ENCODE measurements around the gene ITGAL.

ITGAL gene

GRCh38 chr16:30481381-30481780 is 8.8 kb downstream of the ITGAL start:
- DNase-seq (ENCODE audit: low read depth): no peak
- no peak for TF ChIP-seq POLR2A (IDR thresholded peaks at IDR 0.05; ENCODE audit: extremely low read depth, insufficient read length)
- peak; percentile 63; the same call in 1 of the 2 replicates for TF ChIP-seq MAX (IDR thresholded peaks at IDR 0.05; ENCODE audit: low read depth, low read length)
- no peak for TF ChIP-seq MYC (IDR thresholded peaks at IDR 0.05; ENCODE audit: low read depth, low read length)
- no peak for TF ChIP-seq CTCF (IDR thresholded peaks at IDR 0.05; ENCODE audit: low read depth, low read length)
- H3K4me3 ChIP-seq (ENCODE audit: low read depth, low read length): no peak overlapping the region

GRCh38 chr16:30482366-30482765 is 9.8 kb downstream of the ITGAL start:
- H3K4me3 ChIP-seq (ENCODE audit: low read depth, low read length): no peak overlapping the region
- no peak for DNase-seq (ENCODE audit: low read depth)
- TF ChIP-seq MAX (IDR thresholded peaks at IDR 0.05; ENCODE audit: low read depth, low read length) (no peak), MYC (IDR thresholded peaks at IDR 0.05; ENCODE audit: low read depth, low read length) (no peak), CTCF (IDR thresholded peaks at IDR 0.05; ENCODE audit: low read depth, low read length) (no peak), POLR2A (IDR thresholded peaks at IDR 0.05; ENCODE audit: extremely low read depth, insufficient read length) (no peak)

GRCh38 chr16:30484887-30485286 is 12.3 kb downstream of the ITGAL start:
- H3K4me3 ChIP-seq (ENCODE audit: low read depth, low read length): no peak overlapping the region
- DNase-seq (ENCODE audit: low read depth): no peak
- no peak for TF ChIP-seq POLR2A (IDR thresholded peaks at IDR 0.05; ENCODE audit: extremely low read depth, insufficient read length)
- TF ChIP-seq MYC (IDR thresholded peaks at IDR 0.05; ENCODE audit: low read depth, low read length): no peak
- no peak for TF ChIP-seq CTCF (IDR thresholded peaks at IDR 0.05; ENCODE audit: low read depth, low read length)
- TF ChIP-seq MAX (IDR thresholded peaks at IDR 0.05; ENCODE audit: low read depth, low read length): no peak

GRCh38 chr16:30485818-30486436 is 13.4 kb downstream of the ITGAL start:
- TF ChIP-seq CTCF (IDR thresholded peaks at IDR 0.05; ENCODE audit: low read depth, low read length): no peak
- no peak overlapping the region for H3K4me3 ChIP-seq (ENCODE audit: low read depth, low read length)
- DNase-seq (ENCODE audit: low read depth): peak; percentile 55

- no peak overlapping the region for H3K4me3 ChIP-seq (ENCODE audit: low read depth, low read length)
- DNase-seq (ENCODE audit: low read depth): peak; percentile 67
- TF ChIP-seq MYC (IDR thresholded peaks at IDR 0.05; ENCODE audit: low read depth, low read length): no peak
- no peak for TF ChIP-seq CTCF (IDR thresholded peaks at IDR 0.05; ENCODE audit: low read depth, low read length)
- TF ChIP-seq POLR2A (IDR thresholded peaks at IDR 0.05; ENCODE audit: extremely low read depth, insufficient read length): no peak
- no peak for TF ChIP-seq MAX (IDR thresholded peaks at IDR 0.05; ENCODE audit: low read depth, low read length)
Observed at GRCh38 chr16:30488764-30489605, 16.4 kb downstream of the ITGAL start.
